HepG2 (cell line): ENCODE results near the gene UBB. TPM values are rescaled to one million over a fixed set of nuclear protein-coding genes. Genes with fewer than 3 reads are reported as not detected.
A peak's percentile ranks its signal among the peaks of the same experiment; 100 is the strongest.

Source experiments
- ARID3A ChIP-seq: IDR thresholded peaks from 2 replicates; pipeline ENCODE4 v1.6.1; 2012; ENCODE audit warnings: low read depth, low read length, improper control_type of control experiment
- ARNT ChIP-seq: fragments of 450-650 bp; IDR thresholded peaks from 2 replicates; pipeline ENCODE4 v1.6.1; 2017
- CEBPG ChIP-seq: IDR thresholded peaks from 2 replicates; pipeline ENCODE4 v1.6.1; 2016
- CREB1 ChIP-seq, 2 experiments: fragments of 450-650 bp in 1 of 2; IDR thresholded peaks; 2 replicates each; pipeline ENCODE4 v1.6.1; 2016 to 2017; ENCODE audit warnings: control low read depth in 1 of 2, mild to moderate bottlenecking in 1 of 2, missing compliant biosample characterization in 1 of 2, missing genetic modification characterization in 1 of 2
- ELF1 ChIP-seq: sonication (generic); formaldehyde crosslinking; IDR thresholded peaks from 2 replicates; pipeline ENCODE4 v1.4.0; 2020; ENCODE audit warnings: missing genetic modification reagents
- HMGXB4 ChIP-seq, 2 experiments: sonication (generic) in 1 of 2; formaldehyde crosslinking in 1 of 2; IDR thresholded peaks; 2 replicates each; pipeline versions ENCODE4 v1.4.0 to v1.6.1; 2018 to 2020; ENCODE audit warnings: missing genetic modification reagents in 2 of 2, borderline replicate concordance in 1 of 2, low read depth in 1 of 2, mild to moderate bottlenecking in 1 of 2, missing biosample characterization in 1 of 2
- KLF16 ChIP-seq, 2 experiments: sonication (generic) in 1 of 2; formaldehyde crosslinking in 1 of 2; IDR thresholded peaks; 2 replicates each; pipeline versions ENCODE4 v1.6.1 to v1.8.0; 2016 to 2023; ENCODE audit warnings: missing genetic modification reagents in 2 of 2, missing compliant biosample characterization in 1 of 2
- RAD21 ChIP-seq: fragments of 450-650 bp; formaldehyde crosslinking; IDR thresholded peaks from 2 replicates; pipeline ENCODE4 v1.5.0; 2020; ENCODE audit warnings: mild to moderate bottlenecking
- RCOR2 ChIP-seq: IDR thresholded peaks from 2 replicates; pipeline ENCODE4 v1.6.1; 2016; ENCODE audit warnings: missing biosample characterization, missing genetic modification reagents
- RELA ChIP-seq: sonication (generic); formaldehyde crosslinking; IDR thresholded peaks from 2 replicates; pipeline ENCODE4 v1.4.0; 2020; ENCODE audit warnings: missing genetic modification reagents
- SNAPC2 ChIP-seq: sonication (generic); formaldehyde crosslinking; IDR thresholded peaks from 2 replicates; pipeline ENCODE4 v1.8.1; 2022; ENCODE audit warnings: mild to moderate bottlenecking, missing genetic modification reagents
- TGIF2 ChIP-seq: IDR thresholded peaks from 2 replicates; pipeline ENCODE4 v1.6.1; 2016; ENCODE audit warnings: control low read depth, missing compliant biosample characterization
- U2AF1 ChIP-seq: fragments of 200-400 bp; formaldehyde crosslinking; optimal IDR thresholded peaks from 2 replicates; pipeline ENCODE3; 2017; ENCODE audit warnings: mild to moderate bottlenecking, low read depth, low read length
- ZBTB39 ChIP-seq: sonication (generic); formaldehyde crosslinking; IDR thresholded peaks from 2 replicates; pipeline ENCODE4 v1.5.0; 2020; ENCODE audit warnings: missing genetic modification reagents
- ZNF142 ChIP-seq: sonication (generic); formaldehyde crosslinking; IDR thresholded peaks from 2 replicates; pipeline ENCODE4 v1.4.0; 2020; ENCODE audit warnings: missing genetic modification reagents
- ZNF747 ChIP-seq: sonication (generic); formaldehyde crosslinking; IDR thresholded peaks from 2 replicates; pipeline ENCODE4 v1.8.1; 2023; ENCODE audit warnings: missing genetic modification reagents, mild to moderate bottlenecking, borderline replicate concordance
- ZSCAN31 ChIP-seq: sonication (generic); formaldehyde crosslinking; IDR thresholded peaks from 2 replicates; pipeline ENCODE4 v1.5.0; 2020; ENCODE audit warnings: low read depth, mild to moderate bottlenecking, missing genetic modification reagents
- ZZZ3 ChIP-seq: sonication (generic); formaldehyde crosslinking; IDR thresholded peaks from 2 replicates; pipeline ENCODE4 v1.4.0; 2020; ENCODE audit warnings: missing genetic modification reagents, mild to moderate bottlenecking, borderline replicate concordance
- polyA plus RNA-seq, 8 experiments: library from polyadenylated mRNA; depleted of rRNA in 3 of 8; stranded (reverse) in 7 of 8; unstranded in 1 of 8; fragments of >200 nt; fragmentation: Illumina TruSeq in 4 of 8; extraction: Trizol in 4 of 8; gene quantifications; 2 replicates each; pipeline versions ENCODE4 v1.2.1 to v1.2.3, GENCODE V29; 2011 to 2016; ENCODE audit warnings: low read depth in 4 of 8, missing spikeins in 1 of 8, mixed read lengths in 1 of 8; ENCODE audit not compliant: insufficient read depth in 1 of 8
- total RNA-seq, 5 experiments: library from RNA; depleted of rRNA; stranded (reverse); fragments of >200 nt; fragmentation: Illumina TruSeq; extraction: Trizol; gene quantifications; 2 replicates each; pipeline ENCODE4 v1.2.3, GENCODE V29; 2016; ENCODE audit warnings: low read depth in 1 of 5

The UBB gene
- total and polyA plus RNA-seq, 2 of the 13 experiments (the other 11 are each of a cell fraction or from before 2014, with no cell fraction given): 1,130 to 2,066 TPM

GRCh38 chr17:16363749-16364536, 16.9 kb upstream of the UBB start (continued):
- TF ChIP-seq ZSCAN31 (CRISPR knock-in tag) (no peak), ZBTB39 (no peak), SNAPC2 (CRISPR knock-in tag) (no peak), U2AF1 (no peak), TGIF2 (no peak), RAD21 (peak; percentile 74), RCOR2 (0 out of 2 replicates have a peak, but pooled peaks have one; percentile 30), ELF1 (no peak), ZNF747 (CRISPR knock-in tag) (no peak), CEBPG (CRISPR knock-in tag) (no peak), ZNF142 (CRISPR knock-in tag) (no peak), ARID3A (0 out of 2 replicates have a peak, but pooled peaks have one; percentile 45), HMGXB4 (CRISPR knock-in tag; IDR thresholded peaks at IDR 0.05; ENCODE audit: borderline replicate concordance in 1 of 2, low read depth in 1 of 2) (peak; percentile 17 to 65; a peak in 2 of 4 replicates), RELA (CRISPR knock-in tag) (no peak), KLF16 (CRISPR knock-in tag; IDR thresholded peaks at IDR 0.05) (0 out of 4 replicates have a peak, but pooled peaks of 1 of the 2 experiments have one; percentile 38), ARNT (no peak), ZZZ3 (CRISPR knock-in tag) (no peak), CREB1 (IDR thresholded peaks at IDR 0.05) (no peak), CREB1 (CRISPR knock-in tag; IDR thresholded peaks at IDR 0.05) (0 out of 2 replicates have a peak, but pooled peaks have one; percentile 23)
